A673 (cell line): ENCODE results near the gene VWF.

Experiments used
- EZH2 ChIP-seq: fragments of 200-600 bp; sonication (generic); IDR thresholded peaks from 2 replicates; pipeline ENCODE4 v1.6.1; 2017; ENCODE audit warnings: borderline replicate concordance, low read depth, mild to moderate bottlenecking, mixed read lengths, antibody characterized with exemption, low read length; ENCODE audit not compliant: poor library complexity, severe bottlenecking
- TF ChIP-seq, protein P1 (sequence below): fragments of 300-800, 200-600 bp; sonication (generic); conservative IDR thresholded peaks from 2 replicates; pipeline ENCODE4 v1.5.1; 2017; ENCODE audit warnings: low read depth, mild to moderate bottlenecking, antibody characterized with exemption, low read length, moderate library complexity, mixed read lengths

DNA sequence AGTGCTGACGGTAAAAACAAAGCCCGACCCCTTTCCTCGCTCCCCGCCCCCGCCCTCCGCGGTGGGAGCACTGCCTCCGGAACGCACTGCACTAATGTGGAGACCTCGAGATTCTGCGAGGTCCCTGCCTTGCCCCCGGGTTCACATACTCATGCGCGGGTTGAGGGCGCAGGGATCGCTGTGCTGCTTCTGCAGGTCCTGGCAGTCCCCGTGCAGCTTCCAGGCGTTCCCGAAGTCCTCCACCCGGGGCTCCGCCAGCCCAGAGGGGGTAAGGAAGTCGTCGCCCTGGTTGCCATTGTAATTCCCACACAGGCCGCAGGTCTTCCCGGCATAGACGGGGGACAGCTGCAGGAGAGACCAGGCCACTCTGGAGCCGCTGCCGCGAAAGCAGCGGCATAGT is 66.8 kb downstream of the VWF start:
- TF ChIP-seq, protein P1, sequence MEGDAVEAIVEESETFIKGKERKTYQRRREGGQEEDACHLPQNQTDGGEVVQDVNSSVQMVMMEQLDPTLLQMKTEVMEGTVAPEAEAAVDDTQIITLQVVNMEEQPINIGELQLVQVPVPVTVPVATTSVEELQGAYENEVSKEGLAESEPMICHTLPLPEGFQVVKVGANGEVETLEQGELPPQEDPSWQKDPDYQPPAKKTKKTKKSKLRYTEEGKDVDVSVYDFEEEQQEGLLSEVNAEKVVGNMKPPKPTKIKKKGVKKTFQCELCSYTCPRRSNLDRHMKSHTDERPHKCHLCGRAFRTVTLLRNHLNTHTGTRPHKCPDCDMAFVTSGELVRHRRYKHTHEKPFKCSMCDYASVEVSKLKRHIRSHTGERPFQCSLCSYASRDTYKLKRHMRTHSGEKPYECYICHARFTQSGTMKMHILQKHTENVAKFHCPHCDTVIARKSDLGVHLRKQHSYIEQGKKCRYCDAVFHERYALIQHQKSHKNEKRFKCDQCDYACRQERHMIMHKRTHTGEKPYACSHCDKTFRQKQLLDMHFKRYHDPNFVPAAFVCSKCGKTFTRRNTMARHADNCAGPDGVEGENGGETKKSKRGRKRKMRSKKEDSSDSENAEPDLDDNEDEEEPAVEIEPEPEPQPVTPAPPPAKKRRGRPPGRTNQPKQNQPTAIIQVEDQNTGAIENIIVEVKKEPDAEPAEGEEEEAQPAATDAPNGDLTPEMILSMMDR: no peak
- TF ChIP-seq EZH2: no peak
